WTC11 (cell line): Measurements from ENCODE around the gene ARMC6. TPM values are rescaled to one million over a fixed set of nuclear protein-coding genes. Genes with fewer than 3 reads are reported as not detected.

Experiments
- ATAC-seq: fragments of 200-7000 bp; cut with Tn5 transposase; 2 replicates; pipeline ENCODE4 v1.10.0; 2021; ENCODE audit warnings: mild to moderate bottlenecking, moderate library complexity
- CTCF ChIA-PET: fragments of 300-600 bp; sonication (Branson Sonifier 250); formaldehyde crosslinking; loops from one replicate; lab custom pipeline; 2021; ENCODE audit warnings: antibody characterized with exemption; lab: Charles Lee
- POLR2A ChIA-PET: fragments of 350-600 bp; sonication (Branson Sonifier 250); formaldehyde crosslinking; loops from one replicate; lab custom pipeline; 2021; ENCODE audit warnings: antibody characterized with exemption; lab: Charles Lee
- DNase-seq: peaks from one replicate; pipeline ENCODE4 v3.0.0; 2021; ENCODE audit warnings: low spot score
- H3K27ac Mint-ChIP-seq: 2 replicates; pipeline ENCODE4 v1.8.0; 2021; ENCODE audit warnings: mixed read lengths
- H3K27me3 Mint-ChIP-seq: 2 replicates; pipeline ENCODE4 v1.8.0; 2021; ENCODE audit warnings: low read depth, mild to moderate bottlenecking, moderate library complexity, mixed read lengths
- H3K36me3 Mint-ChIP-seq: 2 replicates; pipeline ENCODE4 v1.8.0; 2021; ENCODE audit warnings: mixed read lengths
- H3K4me1 Mint-ChIP-seq: 2 replicates; pipeline ENCODE4 v1.8.0; 2022; ENCODE audit warnings: mixed read lengths
- H3K4me3 Mint-ChIP-seq: 2 replicates; pipeline ENCODE4 v1.8.0; 2021; ENCODE audit warnings: mild to moderate bottlenecking, moderate library complexity, mixed read lengths
- H3K9me3 Mint-ChIP-seq: 2 replicates; pipeline ENCODE4 v1.8.0; 2021; ENCODE audit warnings: mixed read lengths
- AR ChIP-seq: fragments of 250-450 bp; sonication (Bioruptor Pico); IDR thresholded peaks from 2 replicates; pipeline ENCODE4 v1.9.0; 2021; ENCODE audit warnings: mild to moderate bottlenecking
- CBFB ChIP-seq: sonication (generic); formaldehyde crosslinking; IDR thresholded peaks from 2 replicates; pipeline ENCODE4 v1.8.1; 2022; ENCODE audit warnings: mild to moderate bottlenecking, low read depth, missing genetic modification reagents
- CREB1 ChIP-seq: sonication (generic); formaldehyde crosslinking; IDR thresholded peaks from 2 replicates; pipeline ENCODE4 v1.8.0; 2023; ENCODE audit warnings: mild to moderate bottlenecking, missing genetic modification reagents
- EMX1 ChIP-seq: fragments of 250-450 bp; sonication (Bioruptor Pico); IDR thresholded peaks from 2 replicates; pipeline ENCODE4 v1.8.0; 2021; ENCODE audit warnings: mild to moderate bottlenecking
- ESRRA ChIP-seq: sonication (generic); formaldehyde crosslinking; IDR thresholded peaks from 2 replicates; pipeline ENCODE4 v1.8.1; 2022; ENCODE audit warnings: mild to moderate bottlenecking, missing genetic modification reagents, borderline replicate concordance
- FOXK1 ChIP-seq: sonication (generic); formaldehyde crosslinking; IDR thresholded peaks from 2 replicates; pipeline ENCODE4 v1.8.0; 2022; ENCODE audit warnings: mild to moderate bottlenecking, moderate library complexity, missing genetic modification reagents
- FOXP1 ChIP-seq: sonication (generic); formaldehyde crosslinking; IDR thresholded peaks from 2 replicates; pipeline ENCODE4 v1.8.0; 2022; ENCODE audit warnings: missing genetic modification reagents, mild to moderate bottlenecking, moderate library complexity, borderline replicate concordance
- GABPB1 ChIP-seq: sonication (generic); formaldehyde crosslinking; IDR thresholded peaks from 2 replicates; pipeline ENCODE4 v1.8.1; 2023; ENCODE audit warnings: mild to moderate bottlenecking, missing genetic modification reagents
- GTF2I ChIP-seq: fragments of 250-450 bp; sonication (Bioruptor Pico); conservative IDR thresholded peaks from 2 replicates; pipeline ENCODE4 v1.4.0; 2021; ENCODE audit warnings: mild to moderate bottlenecking
- HMGXB4 ChIP-seq: sonication (generic); formaldehyde crosslinking; IDR thresholded peaks from 2 replicates; pipeline ENCODE4 v1.8.1; 2023; ENCODE audit warnings: mild to moderate bottlenecking, moderate library complexity, missing genetic modification reagents
- IRF2 ChIP-seq: sonication (generic); formaldehyde crosslinking; IDR thresholded peaks from 2 replicates; pipeline ENCODE4 v1.8.0; 2022; ENCODE audit warnings: low read depth, missing genetic modification reagents, borderline replicate concordance
- KAT7 ChIP-seq: sonication (generic); formaldehyde crosslinking; IDR thresholded peaks from 2 replicates; pipeline ENCODE4 v1.8.1; 2023; ENCODE audit warnings: missing genetic modification reagents, mild to moderate bottlenecking, borderline replicate concordance
- MYBL2 ChIP-seq: sonication (generic); formaldehyde crosslinking; IDR thresholded peaks from 2 replicates; pipeline ENCODE4 v1.8.1; 2023; ENCODE audit warnings: mild to moderate bottlenecking, moderate library complexity, missing genetic modification reagents
- NFYB ChIP-seq: sonication (generic); formaldehyde crosslinking; conservative IDR thresholded peaks from 2 replicates; pipeline ENCODE4 v1.8.0; 2022; ENCODE audit warnings: low read depth, missing genetic modification reagents
- NR1H2 ChIP-seq: sonication (generic); formaldehyde crosslinking; IDR thresholded peaks from 2 replicates; pipeline ENCODE4 v1.9.0; 2021; ENCODE audit warnings: mild to moderate bottlenecking, moderate library complexity, missing genetic modification reagents
- PRDM15 ChIP-seq: sonication (generic); formaldehyde crosslinking; IDR thresholded peaks from 2 replicates; pipeline ENCODE4 v1.8.0; 2022; ENCODE audit warnings: missing genetic modification reagents
- TCF7 ChIP-seq: sonication (generic); formaldehyde crosslinking; IDR thresholded peaks from 2 replicates; pipeline ENCODE4 v1.8.0; 2022; ENCODE audit warnings: mild to moderate bottlenecking, low read depth, missing genetic modification reagents, moderate library complexity
- TEAD1 ChIP-seq: sonication (generic); formaldehyde crosslinking; IDR thresholded peaks from 2 replicates; pipeline ENCODE4 v1.8.0; 2022; ENCODE audit warnings: mild to moderate bottlenecking, missing genetic modification reagents
- TEAD4 ChIP-seq: sonication (generic); formaldehyde crosslinking; IDR thresholded peaks from 2 replicates; pipeline ENCODE4 v1.8.0; 2022; ENCODE audit warnings: mild to moderate bottlenecking, missing genetic modification reagents
- USF2 ChIP-seq: sonication (generic); formaldehyde crosslinking; IDR thresholded peaks from 2 replicates; pipeline ENCODE4 v1.8.1; 2023; ENCODE audit warnings: mild to moderate bottlenecking, missing genetic modification reagents, moderate library complexity
- ZNF138 ChIP-seq: sonication (generic); formaldehyde crosslinking; conservative IDR thresholded peaks from 2 replicates; pipeline ENCODE4 v1.8.1; 2022; ENCODE audit warnings: mild to moderate bottlenecking, moderate library complexity, missing genetic modification reagents
- ZNF219 ChIP-seq: sonication (generic); formaldehyde crosslinking; IDR thresholded peaks from 2 replicates; pipeline ENCODE4 v1.8.0; 2023; ENCODE audit warnings: missing genetic modification reagents, mild to moderate bottlenecking, borderline replicate concordance
- ZNF423 ChIP-seq: fragments of 250-450 bp; sonication (Bioruptor Pico); IDR thresholded peaks from 2 replicates; pipeline ENCODE4 v2.1.2; 2022; ENCODE audit warnings: mild to moderate bottlenecking, moderate library complexity
- total RNA-seq: library from RNA; stranded (reverse); gene quantifications from 3 replicates; pipeline ENCODE4 v1.2.3, GENCODE V29; 2021

Gene ARMC6
- total RNA-seq, 1 experiment from 2014 or later, result 58.8 TPM

GRCh38 chr19:19062454-19063182, 29.2 kb downstream of the ARMC6 start:
- ATAC-seq, result no peak
- peak overlapping the region; percentile 48 for H3K27ac Mint-ChIP-seq
- peaks cover 52% of the 10 kb centered on the region for H3K27me3 Mint-ChIP-seq
- no peaks in the 10 kb centered on the region for H3K9me3 Mint-ChIP-seq
- DNase-seq, result no peak
- CTCF ChIA-PET, result interaction anchor here (0.5 to 1.8 kb wide), 11 partner anchors 9 to 514 kb away, joined by 3 to 9 read pairs (median 4); no protein-coding TSS in a partner anchor
- H3K4me1 Mint-ChIP-seq, result peaks cover 19% of the 10 kb centered on the region
- H3K4me3 Mint-ChIP-seq, result peak overlapping the region; percentile 71
- POLR2A ChIA-PET, result interaction anchor here (0.6 kb wide), 1 partner anchor 8 kb away, joined by 5 read pairs; no protein-coding TSS in a partner anchor
- TF ChIP-seq HMGXB4 (CRISPR knock-in tag), result no peak
- no peak for TF ChIP-seq NFYB (CRISPR knock-in tag)
- TF ChIP-seq CBFB (CRISPR knock-in tag), result no peak
- no peak for TF ChIP-seq TCF7 (CRISPR knock-in tag)
- TF ChIP-seq GTF2I (CRISPR knock-in tag), result peak; percentile 42; the same call in 1 of the 2 replicates
- no peak for TF ChIP-seq CREB1 (CRISPR knock-in tag)
- TF ChIP-seq ZNF138 (CRISPR knock-in tag), result no peak
- no peak for TF ChIP-seq NR1H2 (CRISPR knock-in tag)
- TF ChIP-seq ZNF219 (CRISPR knock-in tag), result no peak
- peaks cover 6% of the 10 kb centered on the region for H3K36me3 Mint-ChIP-seq

GRCh38 chr19:19063183-19064097, 30.0 kb downstream of the ARMC6 start, which contains the start of gene SLC25A42:
Gene SLC25A42 (plus strand): TSS chr19:19063994. CDS start chr19:19096125, 32,131 bp downstream.
- no peaks in the 10 kb centered on the region for H3K9me3 Mint-ChIP-seq
- no peaks in the 10 kb centered on the region for H3K36me3 Mint-ChIP-seq
- peak; percentile 100 for DNase-seq
- H3K4me3 Mint-ChIP-seq, result peak within 1 kb of the TSS; percentile 71
- peaks cover 61% of the 10 kb centered on the region for H3K27me3 Mint-ChIP-seq
- ChIA-PET CTCF (interaction anchor here (0.5 to 1.8 kb wide), 12 partner anchors 9 to 533 kb away, joined by 3 to 9 read pairs (median 4); no protein-coding TSS in a partner anchor), POLR2A (interaction anchor here (0.6 kb wide), 1 partner anchor 9 kb away, joined by 5 read pairs; no protein-coding TSS in a partner anchor)
- peaks cover 19% of the 10 kb centered on the region for H3K4me1 Mint-ChIP-seq
- peak; percentile 96 for ATAC-seq
- peak within 1 kb of the TSS; percentile 6 for H3K27ac Mint-ChIP-seq
- TF ChIP-seq EMX1 (0 out of 2 replicates have a peak, but pooled peaks have one; percentile 14), FOXK1 (CRISPR knock-in tag) (0 out of 2 replicates have a peak, but pooled peaks have one; percentile 37), MYBL2 (0 out of 2 replicates have a peak, but pooled peaks have one; percentile 40), AR (CRISPR knock-in tag) (peak; percentile 44; the same call in 1 of the 2 replicates), NFYB (CRISPR knock-in tag) (peak; percentile 99), TEAD4 (no peak), GTF2I (CRISPR knock-in tag) (0 out of 2 replicates have a peak, but pooled peaks have one; percentile 3), KAT7 (no peak), FOXP1 (CRISPR knock-in tag) (peak; percentile 64; the same call in 1 of the 2 replicates), IRF2 (CRISPR knock-in tag) (no peak), TEAD1 (CRISPR knock-in tag) (peak; percentile 78; the same call in 1 of the 2 replicates), PRDM15 (CRISPR knock-in tag) (peak; percentile 38; the same call in 1 of the 2 replicates), TCF7 (CRISPR knock-in tag) (no peak), ESRRA (no peak), ZNF423 (CRISPR knock-in tag) (peak; percentile 97), GABPB1 (0 out of 2 replicates have a peak, but pooled peaks have one; percentile 48), USF2 (no peak)
